Measurements from ENCODE around the gene VDAC2. TPM values are rescaled to one million over a fixed set of nuclear protein-coding genes. Genes with fewer than 3 reads are reported as not detected.

VDAC2 gene
- total and polyA plus RNA-seq, 10 of the 15 experiments (the other 5 are each of a cell fraction or from before 2014, with no cell fraction given) = 73.4 to 294 (median 146) TPM

DNA sequence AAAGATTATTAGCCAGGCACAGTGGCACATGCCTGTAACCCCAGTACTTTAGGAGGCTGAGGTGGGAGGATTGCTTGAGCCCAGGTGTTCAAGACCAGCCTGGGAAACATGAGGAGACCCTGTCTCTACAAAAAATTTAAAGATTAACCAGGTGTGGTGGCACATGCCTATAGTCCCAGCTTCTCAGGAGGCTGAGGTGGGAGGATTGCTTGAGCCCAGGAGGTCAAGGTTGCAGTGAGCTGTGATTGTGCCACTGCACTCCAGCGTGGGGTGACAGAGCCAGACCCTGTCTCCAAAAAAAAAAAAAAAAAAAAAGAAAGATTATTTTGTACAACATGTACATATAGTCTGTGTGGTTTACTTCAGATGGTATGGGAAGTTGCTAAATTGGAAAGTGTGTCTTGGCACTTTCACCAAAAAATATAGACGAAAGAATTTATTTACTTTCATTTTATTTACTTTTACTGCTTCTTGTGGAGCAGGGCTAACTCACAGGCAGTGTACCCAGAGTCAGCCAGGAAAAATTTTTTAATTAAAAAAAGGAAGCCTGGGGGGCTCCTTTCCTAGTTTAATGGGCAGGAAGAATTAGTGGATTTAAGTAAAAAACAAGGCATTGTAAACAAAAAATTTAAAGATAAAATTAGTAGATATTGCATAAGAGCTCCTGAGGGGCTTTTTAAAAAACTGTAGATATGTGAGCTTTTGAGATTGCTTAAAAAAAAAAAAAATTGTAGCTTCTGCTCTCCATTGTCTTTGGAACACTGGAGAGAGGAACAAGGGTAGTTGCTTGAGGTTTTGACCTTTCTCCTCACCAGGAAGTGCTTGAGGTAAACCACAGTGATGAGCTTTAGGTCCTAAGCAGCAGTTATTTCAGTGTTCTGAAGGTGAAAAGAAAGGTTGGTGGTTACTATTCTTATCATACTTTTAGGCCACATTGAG lies 44.6 kb upstream of the VDAC2 start:
- ChIA-PET SMC1A (ENCODE audit: uncharacterized antibody, unreplicated experiment) (interaction anchor here (0.5 to 2.1 kb wide), 11 partner anchors 10 to 1166 kb away, joined by 3 to 8 read pairs (median 3); partner anchors contain the start of gene SAMD8), RAD21 (ENCODE audit: unreplicated experiment) (interaction anchor here (0.8 to 3.0 kb wide), 6 partner anchors 9 to 70 kb away, joined by 3 to 13 read pairs (median 4); partner anchors contain the start of genes COMTD1, SAMD8 and VDAC2), POLR2A (interaction anchor here (0.5 to 1.2 kb wide), 5 partner anchors 27 to 1185 kb away, joined by 3 to 6 read pairs (median 3); partner anchors contain the start of gene SAMD8), CTCF (interaction anchor here (0.9 to 2.3 kb wide), 7 partner anchors 10 to 65 kb away, joined by 3 to 7 read pairs (median 5); no protein-coding TSS in a partner anchor)
- Histone ChIP-seq H3K4me3 (peak overlapping the region; percentile 57), H3K4me1 (ENCODE audit: control insufficient read depth, insufficient read depth, low read length) (peaks cover 17% of the 10 kb centered on the region), H3K4me2 (ENCODE audit: control insufficient read depth, insufficient read depth) (peak overlapping the region; percentile 82), H2AFZ (ENCODE audit: control insufficient read depth, low read depth, low read length) (no peak overlapping the region), H3K27me3 (replicated peaks in 1 of 2; ENCODE audit: control insufficient read depth in 2 of 2, insufficient read depth in 2 of 2, low read length in 1 of 2) (no peaks in the 10 kb centered on the region), H3K36me3 (ENCODE audit: control insufficient read depth in 2 of 2, insufficient read depth in 2 of 2, low read length in 1 of 2) (peaks cover 0 to 14% of the 10 kb centered on the region in 2 experiments; a peak in 2 of 4 replicates), H3K27ac (ENCODE audit: control insufficient read depth, insufficient read depth) (peak overlapping the region; percentile 76), H4K20me1 (ENCODE audit: control insufficient read depth, insufficient read depth) (no peaks in the 10 kb centered on the region), H3K9me3 (replicated peaks; ENCODE audit: control insufficient read depth, insufficient read depth, low read length) (no peaks in the 10 kb centered on the region), H3K79me2 (ENCODE audit: control insufficient read depth, insufficient read depth, low read length) (peaks cover 14% of the 10 kb centered on the region), H3K9ac (ENCODE audit: control insufficient read depth, insufficient read depth, low read length) (no peak overlapping the region)
- intact Hi-C loops (cut with micrococcal nuclease; ENCODE audit: unreplicated experiment) = loop anchor here (2.0 kb wide), 1 partner anchor 53 kb away; no protein-coding TSS in a partner anchor
- in situ Hi-C loops (cut with MboI) = no loop called here
- ATAC-seq = peak; percentile 94
- WGBS (ENCODE audit: insufficient coverage, insufficient replicate concordance, low lambda C conversion rate, missing lambda C conversion rate) = 83% methylated on average over 1 of the region's 2 CpGs
- BruUV-seq (replicated peaks) = no TSS peak
- DNase-seq (ENCODE audit: low read depth, low spot score) = peak; percentile 62
- peak; percentile 100 for FAIRE-seq
- no peak for TF ChIP-seq ZNF622 (IDR thresholded peaks at IDR 0.05)
- no peak for TF ChIP-seq NR2C2 (IDR thresholded peaks at IDR 0.05; ENCODE audit: borderline replicate concordance, control insufficient read depth, insufficient read length, low read depth)
- TF ChIP-seq, protein P1, sequence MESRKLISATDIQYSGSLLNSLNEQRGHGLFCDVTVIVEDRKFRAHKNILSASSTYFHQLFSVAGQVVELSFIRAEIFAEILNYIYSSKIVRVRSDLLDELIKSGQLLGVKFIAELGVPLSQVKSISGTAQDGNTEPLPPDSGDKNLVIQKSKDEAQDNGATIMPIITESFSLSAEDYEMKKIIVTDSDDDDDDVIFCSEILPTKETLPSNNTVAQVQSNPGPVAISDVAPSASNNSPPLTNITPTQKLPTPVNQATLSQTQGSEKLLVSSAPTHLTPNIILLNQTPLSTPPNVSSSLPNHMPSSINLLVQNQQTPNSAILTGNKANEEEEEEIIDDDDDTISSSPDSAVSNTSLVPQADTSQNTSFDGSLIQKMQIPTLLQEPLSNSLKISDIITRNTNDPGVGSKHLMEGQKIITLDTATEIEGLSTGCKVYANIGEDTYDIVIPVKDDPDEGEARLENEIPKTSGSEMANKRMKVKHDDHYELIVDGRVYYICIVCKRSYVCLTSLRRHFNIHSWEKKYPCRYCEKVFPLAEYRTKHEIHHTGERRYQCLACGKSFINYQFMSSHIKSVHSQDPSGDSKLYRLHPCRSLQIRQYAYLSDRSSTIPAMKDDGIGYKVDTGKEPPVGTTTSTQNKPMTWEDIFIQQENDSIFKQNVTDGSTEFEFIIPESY (IDR thresholded peaks at IDR 0.05) = no peak
- TF ChIP-seq RELB (IDR thresholded peaks at IDR 0.05; ENCODE audit: low read depth) = peak; percentile 75
- TF ChIP-seq BCL11A (IDR thresholded peaks at IDR 0.05; ENCODE audit: low read depth, low read length) = peak; percentile 61
- peak; percentile 51; the same call in 1 of the 2 replicates for TF ChIP-seq GABPA (IDR thresholded peaks at IDR 0.05; ENCODE audit: low read depth)
- TF ChIP-seq WRNIP1 (IDR thresholded peaks at IDR 0.05; ENCODE audit: borderline replicate concordance, low read depth, low read length) = no peak
- TF ChIP-seq BHLHE40 (IDR thresholded peaks at IDR 0.05; ENCODE audit: borderline replicate concordance in 1 of 2, low read depth in 2 of 2, low read length in 1 of 2) = peak; percentile 31 to 39; a peak in 1 of 4 replicates
- TF ChIP-seq NBN (IDR thresholded peaks at IDR 0.05) = peak; percentile 69
- TF ChIP-seq, protein P2, sequence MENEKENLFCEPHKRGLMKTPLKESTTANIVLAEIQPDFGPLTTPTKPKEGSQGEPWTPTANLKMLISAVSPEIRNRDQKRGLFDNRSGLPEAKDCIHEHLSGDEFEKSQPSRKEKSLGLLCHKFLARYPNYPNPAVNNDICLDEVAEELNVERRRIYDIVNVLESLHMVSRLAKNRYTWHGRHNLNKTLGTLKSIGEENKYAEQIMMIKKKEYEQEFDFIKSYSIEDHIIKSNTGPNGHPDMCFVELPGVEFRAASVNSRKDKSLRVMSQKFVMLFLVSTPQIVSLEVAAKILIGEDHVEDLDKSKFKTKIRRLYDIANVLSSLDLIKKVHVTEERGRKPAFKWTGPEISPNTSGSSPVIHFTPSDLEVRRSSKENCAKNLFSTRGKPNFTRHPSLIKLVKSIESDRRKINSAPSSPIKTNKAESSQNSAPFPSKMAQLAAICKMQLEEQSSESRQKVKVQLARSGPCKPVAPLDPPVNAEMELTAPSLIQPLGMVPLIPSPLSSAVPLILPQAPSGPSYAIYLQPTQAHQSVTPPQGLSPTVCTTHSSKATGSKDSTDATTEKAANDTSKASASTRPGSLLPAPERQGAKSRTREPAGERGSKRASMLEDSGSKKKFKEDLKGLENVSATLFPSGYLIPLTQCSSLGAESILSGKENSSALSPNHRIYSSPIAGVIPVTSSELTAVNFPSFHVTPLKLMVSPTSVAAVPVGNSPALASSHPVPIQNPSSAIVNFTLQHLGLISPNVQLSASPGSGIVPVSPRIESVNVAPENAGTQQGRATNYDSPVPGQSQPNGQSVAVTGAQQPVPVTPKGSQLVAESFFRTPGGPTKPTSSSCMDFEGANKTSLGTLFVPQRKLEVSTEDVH (IDR thresholded peaks at IDR 0.05; ENCODE audit: low read depth, partially characterized antibody) = no peak
- peak; percentile 95 for TF ChIP-seq NR2F1 (conservative IDR thresholded peaks at IDR 0.05)
- TF ChIP-seq POLR2AphosphoS2 (IDR thresholded peaks at IDR 0.05; ENCODE audit: low read depth, low read length) = no peak
- peak; percentile 28; the same call in 1 of the 2 replicates for TF ChIP-seq CREB1 (IDR thresholded peaks at IDR 0.05; ENCODE audit: low read depth)
- TF ChIP-seq POLR2A (IDR thresholded peaks at IDR 0.05; ENCODE audit: low read depth, low read length) = no peak
- no peak for TF ChIP-seq EGR1 (IDR thresholded peaks at IDR 0.05; ENCODE audit: borderline replicate concordance in 1 of 2, low read depth in 2 of 2, low read length in 2 of 2)
- TF ChIP-seq NFIC (IDR thresholded peaks at IDR 0.05; ENCODE audit: low read depth, low read length) = peak; percentile 90
- no peak for TF ChIP-seq POLR2AphosphoS5 (IDR thresholded peaks at IDR 0.05; ENCODE audit: low read length)
